NCI-H82 treated with DMSO at 0.1 percent for 48 hours (cell line): ENCODE results near the gene DNAJC17.

Source experiments
- DNase-seq: peaks from one replicate; lab custom pipeline; 2025; ENCODE audit not compliant: unreplicated experiment; lab: John Stamatoyannopoulos, UW

Gene DNAJC17

GRCh38 chr15:40743485-40743901 is 63.8 kb downstream of the DNAJC17 start:
- DNase-seq = no peak

DNA sequence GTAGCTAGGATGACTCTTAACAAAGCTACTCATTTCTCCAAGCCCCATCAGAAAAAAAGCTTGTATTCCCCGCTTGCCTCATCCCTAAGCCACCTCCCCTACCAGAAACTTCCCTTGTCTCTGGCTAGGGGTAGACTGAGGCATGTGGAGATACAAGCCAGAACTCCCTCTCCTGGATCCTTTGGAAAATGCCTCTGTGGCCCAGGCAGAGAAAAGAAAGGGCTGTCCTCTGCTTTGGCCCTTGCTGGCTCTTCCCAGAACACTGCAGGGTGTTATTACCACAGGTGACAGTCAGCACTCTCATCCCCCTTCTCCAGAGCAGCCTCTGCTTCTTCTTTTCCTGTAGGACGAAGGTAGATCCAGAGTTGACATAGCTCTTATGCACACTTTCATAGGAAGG is 67.4 kb downstream of the DNAJC17 start:
- no peak for DNase-seq

GRCh38 chr15:40739047-40739446 is 68.2 kb downstream of the DNAJC17 start:
- no peak for DNase-seq

DNA sequence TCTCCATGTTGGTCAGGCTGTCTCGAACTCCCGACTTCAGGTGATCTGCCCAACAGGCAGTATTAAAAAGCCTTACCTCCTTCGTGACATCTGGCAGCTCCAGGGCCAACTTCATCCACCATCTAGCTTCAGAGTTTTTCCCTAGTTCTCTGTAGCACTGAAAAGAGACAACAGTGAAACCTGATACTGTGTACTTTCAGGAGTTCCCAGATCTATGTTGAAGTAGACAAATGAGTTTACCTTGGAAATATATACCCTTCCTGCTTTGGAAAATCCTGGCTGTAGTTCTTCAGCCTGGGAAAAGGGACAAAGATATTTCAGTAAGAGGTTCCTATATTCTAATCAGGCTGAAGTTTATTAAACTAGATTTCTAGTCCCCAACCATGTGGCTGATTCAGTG is 70.2 kb downstream of the DNAJC17 start:
- no peak for DNase-seq

DNA sequence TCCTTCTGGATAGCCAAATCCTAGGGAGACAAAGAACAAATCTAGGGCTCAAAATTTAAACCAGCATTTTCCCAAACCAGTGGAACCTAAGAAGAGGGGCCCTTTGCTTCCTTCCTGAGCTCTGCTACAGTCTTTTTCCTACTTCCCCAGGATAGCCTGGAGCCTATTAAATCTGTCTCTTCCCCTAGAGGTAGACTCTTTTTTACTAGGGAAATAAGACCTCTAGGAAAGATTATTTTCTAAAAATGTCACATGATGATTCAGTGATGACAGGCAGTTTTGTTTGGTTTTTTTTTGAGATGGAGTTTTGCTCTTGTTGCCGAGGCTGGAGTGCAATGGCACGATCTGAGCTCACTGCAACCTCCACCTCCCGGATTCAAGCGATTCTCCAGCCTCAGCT is 70.7 kb downstream of the DNAJC17 start:
- DNase-seq = no peak

DNA sequence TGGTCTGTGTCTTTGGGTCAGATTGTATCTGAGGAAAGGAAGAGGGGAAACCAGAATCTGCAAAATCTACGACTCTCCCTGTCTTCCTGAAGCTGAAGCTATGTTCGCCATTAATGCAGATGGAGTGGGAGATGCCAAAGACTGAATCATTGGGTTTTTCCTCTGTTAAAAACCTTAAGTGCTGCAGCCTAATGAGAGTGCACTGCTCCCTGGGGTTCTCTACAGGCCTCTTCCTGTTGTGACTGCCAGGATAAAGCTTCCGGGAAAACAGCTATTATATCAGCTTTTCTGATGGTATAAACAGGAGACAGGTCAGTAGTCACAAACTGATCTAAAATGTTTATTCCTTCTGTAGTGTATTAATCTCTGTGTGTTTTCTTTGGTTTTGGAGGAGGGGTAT is 76.2 kb downstream of the DNAJC17 start:
- DNase-seq = no peak

DNA sequence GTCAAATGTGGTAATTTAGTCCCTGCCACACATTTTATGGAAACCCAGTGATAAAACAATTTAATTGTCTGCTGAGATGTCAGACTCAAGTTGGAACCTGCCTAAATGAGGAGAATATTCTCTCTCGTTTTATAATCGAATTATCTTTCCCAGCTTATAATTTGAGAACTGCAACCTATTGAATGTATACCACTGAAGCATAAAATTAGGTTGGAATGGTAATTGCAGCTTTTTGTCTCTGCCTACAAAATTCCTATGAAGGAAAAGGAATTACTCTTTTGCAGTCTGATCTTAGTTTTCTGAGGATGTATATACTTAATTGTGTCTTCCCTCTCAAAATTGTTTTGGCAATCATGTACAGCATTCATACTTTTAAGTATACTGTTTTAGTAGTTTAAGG is 83.4 kb downstream of the DNAJC17 start:
- no peak for DNase-seq

GRCh38 chr15:40722934-40723333 is 84.3 kb downstream of the DNAJC17 start:
- no peak for DNase-seq

DNA sequence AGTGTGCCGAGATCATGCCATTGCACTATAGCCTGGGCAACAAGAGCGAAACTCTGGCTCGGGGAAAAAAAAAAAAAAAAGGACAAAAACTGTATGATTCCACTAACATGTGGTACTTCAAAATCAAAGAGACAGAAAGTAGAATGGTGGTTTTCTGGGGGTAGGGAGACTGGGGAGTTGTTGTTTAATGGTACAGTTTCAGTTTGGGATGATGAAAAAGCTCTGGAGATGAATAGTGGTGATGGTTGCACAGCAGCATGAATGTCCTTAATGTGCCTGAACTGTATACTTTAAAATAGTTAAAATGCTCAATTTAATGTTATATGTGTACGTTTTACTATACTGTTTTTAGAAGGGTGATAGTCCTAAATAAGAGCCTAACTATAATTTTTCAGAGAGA is 84.9 kb downstream of the DNAJC17 start:
- no peak for DNase-seq

- DNase-seq = no peak
These were observed 85.6 kb downstream of the DNAJC17 start for GRCh38 chr15:40721701-40722100.

DNA sequence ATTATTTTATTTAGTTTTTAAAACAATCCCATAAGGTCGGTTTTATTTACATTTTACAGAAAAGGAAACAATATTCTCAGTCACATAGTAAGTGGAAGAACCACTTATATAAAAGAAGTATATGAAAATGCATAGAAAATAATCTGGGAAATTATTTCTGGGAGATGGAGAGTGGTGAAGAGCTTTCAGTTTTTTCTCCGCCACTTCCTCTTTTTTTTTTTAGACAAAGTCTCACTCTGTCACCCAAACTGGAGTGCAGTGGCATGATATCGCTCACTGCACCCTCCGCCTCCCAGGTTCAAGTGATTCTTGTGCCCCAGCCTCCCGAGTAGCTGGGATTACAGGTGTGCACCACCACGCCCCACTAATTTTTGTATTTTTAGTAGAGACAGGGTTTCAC is 91.1 kb downstream of the DNAJC17 start:
- no peak for DNase-seq
